ENCODE data around the gene PRXL2B.

Gene PRXL2B

DNA sequence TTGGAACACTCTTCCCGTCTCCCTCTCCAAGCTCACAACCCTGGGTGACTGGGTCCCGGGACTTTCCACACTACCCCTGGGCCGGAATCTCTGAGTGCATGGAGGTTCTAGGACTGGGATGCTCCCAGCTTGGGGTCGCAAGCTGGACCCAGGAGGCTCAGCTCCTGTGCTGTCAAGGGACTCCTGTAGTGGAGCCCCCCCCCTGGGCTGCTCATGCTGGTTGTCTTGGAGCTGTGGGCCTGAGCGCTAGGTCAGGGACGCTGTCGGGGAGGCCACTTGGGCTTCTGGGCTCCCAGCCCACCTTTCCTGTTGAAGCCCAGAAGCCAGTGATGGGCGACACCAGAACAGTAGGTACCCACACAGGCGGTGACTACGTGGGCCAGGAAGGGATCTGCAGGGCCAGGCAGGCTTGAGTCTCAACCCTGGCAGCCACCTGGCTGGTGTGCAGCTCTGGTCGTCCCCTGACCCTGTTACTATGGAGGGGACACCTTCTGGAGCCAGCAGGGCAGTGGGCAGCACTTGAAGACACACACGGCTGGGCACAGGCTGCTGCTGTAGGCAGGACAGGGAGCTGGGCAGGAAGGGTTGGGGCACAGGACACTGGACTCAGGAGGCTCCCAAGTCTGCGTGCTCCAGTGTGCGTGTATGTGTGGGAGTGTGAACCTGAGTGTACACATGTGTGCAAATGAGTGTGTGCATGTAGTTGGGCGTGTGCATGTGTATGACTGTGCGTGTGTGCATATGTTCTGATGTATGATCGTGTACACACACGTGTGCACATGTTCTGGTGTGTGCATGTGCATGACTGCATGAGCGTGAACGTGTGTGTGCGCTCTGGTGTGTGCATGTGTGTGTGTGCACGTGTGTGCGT is 43.3 kb downstream of the PRXL2B start:
- Histone ChIP-seq H3F3A (ENCODE audit: control insufficient read depth, insufficient read depth) (no peaks in the 10 kb centered on the region), H3K79me2 (ENCODE audit: control insufficient read depth, low read length) (no peaks in the 10 kb centered on the region), H3K4me1 (ENCODE audit: control insufficient read depth, low read length) (no peaks in the 10 kb centered on the region), H3K4me2 (ENCODE audit: low read length) (no peak overlapping the region), H3K27me3 (ENCODE audit: control insufficient read depth, low read length) (no peaks in the 10 kb centered on the region), H3K9me2 (replicated peaks; ENCODE audit: control insufficient read depth, low read length) (no peaks in the 10 kb centered on the region), H3K4me3 (ENCODE audit: low read length) (no peak overlapping the region), H3K9me3 (ENCODE audit: control insufficient read depth, insufficient read depth, low read length) (peaks cover 15% of the 10 kb centered on the region), H4K20me1 (ENCODE audit: control insufficient read depth, insufficient read depth, low read depth, low read length) (no peaks in the 10 kb centered on the region), H3K27ac (ENCODE audit: low read depth, low read length) (no peak overlapping the region), H3K36me3 (ENCODE audit: control insufficient read depth, low read length) (no peaks in the 10 kb centered on the region)
- TF ChIP-seq, protein P1, sequence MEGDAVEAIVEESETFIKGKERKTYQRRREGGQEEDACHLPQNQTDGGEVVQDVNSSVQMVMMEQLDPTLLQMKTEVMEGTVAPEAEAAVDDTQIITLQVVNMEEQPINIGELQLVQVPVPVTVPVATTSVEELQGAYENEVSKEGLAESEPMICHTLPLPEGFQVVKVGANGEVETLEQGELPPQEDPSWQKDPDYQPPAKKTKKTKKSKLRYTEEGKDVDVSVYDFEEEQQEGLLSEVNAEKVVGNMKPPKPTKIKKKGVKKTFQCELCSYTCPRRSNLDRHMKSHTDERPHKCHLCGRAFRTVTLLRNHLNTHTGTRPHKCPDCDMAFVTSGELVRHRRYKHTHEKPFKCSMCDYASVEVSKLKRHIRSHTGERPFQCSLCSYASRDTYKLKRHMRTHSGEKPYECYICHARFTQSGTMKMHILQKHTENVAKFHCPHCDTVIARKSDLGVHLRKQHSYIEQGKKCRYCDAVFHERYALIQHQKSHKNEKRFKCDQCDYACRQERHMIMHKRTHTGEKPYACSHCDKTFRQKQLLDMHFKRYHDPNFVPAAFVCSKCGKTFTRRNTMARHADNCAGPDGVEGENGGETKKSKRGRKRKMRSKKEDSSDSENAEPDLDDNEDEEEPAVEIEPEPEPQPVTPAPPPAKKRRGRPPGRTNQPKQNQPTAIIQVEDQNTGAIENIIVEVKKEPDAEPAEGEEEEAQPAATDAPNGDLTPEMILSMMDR (IDR thresholded peaks at IDR 0.05; ENCODE audit: low read depth, low read length, poor library complexity, severe bottlenecking), result no peak
- no peak for TF ChIP-seq EZH2phosphoT487 (IDR thresholded peaks at IDR 0.05; ENCODE audit: borderline replicate concordance, low read length)

DNA sequence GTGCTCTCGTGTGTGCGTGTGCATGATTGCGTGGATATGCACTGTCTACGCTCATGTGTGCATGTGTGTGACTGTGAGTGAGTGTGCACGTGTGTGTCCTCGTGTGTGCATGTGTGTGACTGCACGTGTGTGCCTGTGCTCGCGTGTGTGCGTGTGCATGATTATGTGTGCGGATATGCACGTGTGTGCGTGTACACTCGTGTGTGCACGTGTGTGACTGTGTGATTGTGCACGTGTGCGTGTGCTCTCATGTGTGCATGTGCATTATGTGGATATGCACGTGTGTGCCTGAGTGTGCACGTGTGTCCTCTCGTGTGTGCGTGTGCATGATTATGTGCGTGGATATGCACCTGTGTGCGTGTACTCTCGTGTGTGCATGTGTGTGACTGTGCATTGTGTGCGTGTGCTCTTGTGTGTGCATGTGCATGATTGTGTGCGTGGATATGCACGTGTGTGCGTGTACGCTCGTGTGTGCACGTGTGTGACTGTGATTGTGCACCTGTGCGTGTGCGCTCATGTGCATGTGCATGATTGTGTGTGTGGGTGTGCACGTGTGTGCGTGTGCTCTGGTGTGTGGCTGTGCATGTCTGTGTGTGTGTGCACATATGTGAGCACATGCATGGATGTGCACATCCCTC is 44.0 kb downstream of the PRXL2B start:
- Histone ChIP-seq H3K4me3 (ENCODE audit: low read length) (no peak overlapping the region), H3K27me3 (ENCODE audit: control insufficient read depth, low read length) (no peaks in the 10 kb centered on the region)
- TF ChIP-seq, protein P1 (IDR thresholded peaks at IDR 0.05; ENCODE audit: low read depth, low read length, poor library complexity, severe bottlenecking), result no peak
- no peak for TF ChIP-seq EZH2phosphoT487 (IDR thresholded peaks at IDR 0.05; ENCODE audit: borderline replicate concordance, low read length)

DNA sequence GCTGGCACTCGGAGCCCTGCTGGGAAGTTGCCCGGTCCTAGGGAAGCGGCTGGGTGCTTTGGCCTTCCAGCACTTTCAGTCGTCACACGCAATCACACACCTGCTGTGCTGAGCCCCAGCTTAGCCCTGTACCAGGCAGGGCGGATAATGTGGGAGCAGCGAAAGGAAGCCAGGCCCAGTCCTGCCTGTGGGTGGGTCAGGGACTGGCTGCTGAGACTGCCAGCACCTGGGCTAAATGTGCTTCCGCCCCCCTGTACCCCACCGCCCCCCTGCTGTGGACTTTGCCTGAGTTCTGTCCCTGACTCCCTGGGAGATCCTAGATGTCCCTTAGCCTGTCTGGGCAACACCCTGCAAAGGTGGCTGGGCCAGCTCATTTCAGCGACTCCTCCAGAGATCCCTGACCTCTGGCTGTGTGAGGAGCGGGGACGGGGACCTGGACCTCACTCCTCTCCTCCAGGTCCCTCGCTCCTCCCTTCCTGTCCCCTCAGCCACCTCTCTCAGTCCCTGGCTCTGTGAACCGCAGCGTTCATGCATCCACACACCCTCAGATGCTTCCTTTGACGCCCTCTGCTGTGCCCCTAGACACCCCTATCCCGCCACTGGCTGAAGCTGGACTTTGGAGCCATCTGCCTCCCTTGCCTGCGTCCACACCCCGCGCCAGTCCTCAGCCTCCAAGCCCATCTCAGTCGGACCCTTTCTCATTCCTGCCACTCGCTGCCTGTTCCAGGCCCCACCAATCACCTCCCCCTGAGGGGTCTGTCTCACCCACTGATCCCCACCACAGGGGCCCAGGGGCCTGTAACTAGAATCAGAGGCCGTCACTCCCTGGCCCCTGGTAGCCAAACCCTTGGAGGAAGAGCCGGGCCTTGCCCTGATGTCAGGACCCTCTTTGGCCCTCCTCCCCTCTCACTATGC is 44.8 kb downstream of the PRXL2B start:
- Histone ChIP-seq H3K4me2 (ENCODE audit: low read length) (no peak overlapping the region), H4K20me1 (ENCODE audit: control insufficient read depth, insufficient read depth, low read depth, low read length) (no peaks in the 10 kb centered on the region)

More for the DNA sequence above, 44.0 kb downstream of the PRXL2B start:
- Histone ChIP-seq H3K79me2 (ENCODE audit: control insufficient read depth, low read length) (no peaks in the 10 kb centered on the region), H3F3A (ENCODE audit: control insufficient read depth, insufficient read depth) (no peaks in the 10 kb centered on the region), H4K20me1 (ENCODE audit: control insufficient read depth, insufficient read depth, low read depth, low read length) (no peaks in the 10 kb centered on the region), H3K27ac (ENCODE audit: low read depth, low read length) (no peak overlapping the region), H3K9me2 (replicated peaks; ENCODE audit: control insufficient read depth, low read length) (no peaks in the 10 kb centered on the region), H3K4me1 (ENCODE audit: control insufficient read depth, low read length) (no peaks in the 10 kb centered on the region), H3K9me3 (ENCODE audit: control insufficient read depth, insufficient read depth, low read length) (peaks cover 15% of the 10 kb centered on the region), H3K4me2 (ENCODE audit: low read length) (no peak overlapping the region), H3K36me3 (ENCODE audit: control insufficient read depth, low read length) (no peaks in the 10 kb centered on the region)

More for the DNA sequence above, 44.8 kb downstream of the PRXL2B start:
- H3K4me1 ChIP-seq (ENCODE audit: control insufficient read depth, low read length), result no peaks in the 10 kb centered on the region
- no peak overlapping the region for H3K27ac ChIP-seq (ENCODE audit: low read depth, low read length)
- TF ChIP-seq, protein P1 (IDR thresholded peaks at IDR 0.05; ENCODE audit: low read depth, low read length, poor library complexity, severe bottlenecking), result no peak
- no peak for TF ChIP-seq EZH2phosphoT487 (IDR thresholded peaks at IDR 0.05; ENCODE audit: borderline replicate concordance, low read length)
- H3K36me3 ChIP-seq (ENCODE audit: control insufficient read depth, low read length), result no peaks in the 10 kb centered on the region
- no peak overlapping the region for H3K4me3 ChIP-seq (ENCODE audit: low read length)
- H3K9me3 ChIP-seq (ENCODE audit: control insufficient read depth, insufficient read depth, low read length), result peaks cover 18% of the 10 kb centered on the region
- no peaks in the 10 kb centered on the region for H3K27me3 ChIP-seq (ENCODE audit: control insufficient read depth, low read length)
- no peaks in the 10 kb centered on the region for H3F3A ChIP-seq (ENCODE audit: control insufficient read depth, insufficient read depth)
- no peaks in the 10 kb centered on the region for H3K79me2 ChIP-seq (ENCODE audit: control insufficient read depth, low read length)
- no peaks in the 10 kb centered on the region for H3K9me2 ChIP-seq (replicated peaks; ENCODE audit: control insufficient read depth, low read length)
